Measurements from ENCODE around the gene AQP6.

DNA sequence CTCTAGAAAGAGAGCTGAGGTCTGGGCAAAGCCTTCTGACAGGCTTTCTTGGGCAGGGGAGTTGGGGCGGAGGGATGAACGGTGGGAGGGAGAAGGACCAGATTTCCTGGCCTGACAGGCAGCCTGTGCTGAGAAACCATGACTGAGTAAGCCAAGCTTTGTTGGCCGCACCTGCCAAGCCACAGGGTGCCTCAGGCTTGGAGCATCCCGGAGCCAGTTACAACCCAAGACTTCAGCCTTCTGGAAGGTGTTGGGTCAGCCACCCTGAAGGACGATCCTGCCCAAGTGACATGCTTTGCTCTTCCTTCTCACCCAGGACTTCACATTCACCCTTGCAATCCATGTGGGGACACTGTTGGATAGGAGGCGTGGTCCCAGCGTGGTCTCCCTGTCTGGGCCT lies 43.2 kb upstream of the AQP6 start:
- TF ChIP-seq, protein P1, sequence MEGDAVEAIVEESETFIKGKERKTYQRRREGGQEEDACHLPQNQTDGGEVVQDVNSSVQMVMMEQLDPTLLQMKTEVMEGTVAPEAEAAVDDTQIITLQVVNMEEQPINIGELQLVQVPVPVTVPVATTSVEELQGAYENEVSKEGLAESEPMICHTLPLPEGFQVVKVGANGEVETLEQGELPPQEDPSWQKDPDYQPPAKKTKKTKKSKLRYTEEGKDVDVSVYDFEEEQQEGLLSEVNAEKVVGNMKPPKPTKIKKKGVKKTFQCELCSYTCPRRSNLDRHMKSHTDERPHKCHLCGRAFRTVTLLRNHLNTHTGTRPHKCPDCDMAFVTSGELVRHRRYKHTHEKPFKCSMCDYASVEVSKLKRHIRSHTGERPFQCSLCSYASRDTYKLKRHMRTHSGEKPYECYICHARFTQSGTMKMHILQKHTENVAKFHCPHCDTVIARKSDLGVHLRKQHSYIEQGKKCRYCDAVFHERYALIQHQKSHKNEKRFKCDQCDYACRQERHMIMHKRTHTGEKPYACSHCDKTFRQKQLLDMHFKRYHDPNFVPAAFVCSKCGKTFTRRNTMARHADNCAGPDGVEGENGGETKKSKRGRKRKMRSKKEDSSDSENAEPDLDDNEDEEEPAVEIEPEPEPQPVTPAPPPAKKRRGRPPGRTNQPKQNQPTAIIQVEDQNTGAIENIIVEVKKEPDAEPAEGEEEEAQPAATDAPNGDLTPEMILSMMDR (conservative IDR thresholded peaks at IDR 0.05 in 1 of 2, IDR thresholded peaks at IDR 0.05 in 1 of 2; ENCODE audit: low read depth in 1 of 2, low read length in 2 of 2) = no peak
- no peak for TF ChIP-seq EZH2 (IDR thresholded peaks at IDR 0.05; ENCODE audit: low read length, missing control alignments)

Measured in fibroblast of lung (primary cell).